HEK293 (cell line): Measurements from ENCODE around the gene FBXO2.

Source experiments
- CTCF ChIA-PET: fragments of 350-600 bp; formaldehyde crosslinking; extraction: SDS; loops from one replicate; lab custom pipeline; 2021; ENCODE audit warnings: antibody characterized with exemption; lab: Yijun Ruan, JAX
- POLR2A ChIA-PET: fragments of 300-600 bp; formaldehyde crosslinking; extraction: SDS; loops from one replicate; lab custom pipeline; 2020; ENCODE audit warnings: antibody characterized with exemption, inconsistent platforms; lab: Yijun Ruan, JAX
- H3K27ac ChIP-seq: fragments of 200-500 bp; sonication (Bioruptor generic); 2 replicates; pipeline ENCODE4 v1.5.1; 2014; ENCODE audit warnings: low read depth, low read length, control low read depth, inconsistent platforms; ENCODE audit errors: extremely low read depth
- H3K36me3 ChIP-seq, 2 experiments: fragments of 200-500 bp in 1 of 2; sonication (Bioruptor generic) in 1 of 2; 1 replicate in 1 of 2; 2 replicates in 1 of 2; pipeline ENCODE4 v1.5.1; 2014 to 2017; ENCODE audit warnings: inconsistent platforms in 2 of 2, low read length in 2 of 2; ENCODE audit not compliant: control insufficient read depth in 2 of 2, insufficient read depth in 1 of 2
- H3K4me1 ChIP-seq: fragments of 200-500 bp; sonication (Bioruptor generic); 2 replicates; pipeline ENCODE4 v1.5.1; 2014; ENCODE audit warnings: mild to moderate bottlenecking, low read length, inconsistent platforms; ENCODE audit not compliant: control insufficient read depth, insufficient read depth
- H3K4me3 ChIP-seq: 2 replicates; pipeline ENCODE4 v1.5.1; 2011; ENCODE audit warnings: low read depth, mild to moderate bottlenecking, control low read depth, low read length, moderate library complexity
- H3K9me3 ChIP-seq: fragments of 200-500 bp; sonication (Bioruptor generic); 2 replicates; pipeline ENCODE4 v1.5.1; 2014; ENCODE audit warnings: low read depth, low read length, inconsistent platforms; ENCODE audit not compliant: control insufficient read depth, insufficient read depth
- EGR2 ChIP-seq: fragments of 450-650 bp; formaldehyde crosslinking; IDR thresholded peaks from 2 replicates; pipeline ENCODE4 v1.5.1; 2016; ENCODE audit warnings: low read depth, missing biosample characterization, missing genetic modification characterization
- HIC1 ChIP-seq: fragments of 450-650 bp; formaldehyde crosslinking; IDR thresholded peaks from 2 replicates; pipeline ENCODE4 v1.5.1; 2016; ENCODE audit warnings: missing biosample characterization, missing genetic modification characterization
- INSM2 ChIP-seq: fragments of 450-650 bp; formaldehyde crosslinking; IDR thresholded peaks from 2 replicates; pipeline ENCODE4 v1.5.1; 2016; ENCODE audit warnings: missing biosample characterization, missing genetic modification characterization
- MYNN ChIP-seq: fragments of 450-650 bp; formaldehyde crosslinking; IDR thresholded peaks from 2 replicates; pipeline ENCODE4 v1.5.1; 2016; ENCODE audit warnings: missing biosample characterization, missing genetic modification characterization, borderline replicate concordance
- SALL2 ChIP-seq: fragments of 450-650 bp; formaldehyde crosslinking; IDR thresholded peaks from 2 replicates; pipeline ENCODE4 v1.5.0; 2017; ENCODE audit warnings: missing biosample characterization, mild to moderate bottlenecking, missing genetic modification characterization, borderline replicate concordance
- SCRT2 ChIP-seq: fragments of 450-650 bp; formaldehyde crosslinking; IDR thresholded peaks from 2 replicates; pipeline ENCODE4 v1.5.1; 2016; ENCODE audit warnings: missing biosample characterization, missing genetic modification characterization
- ZBTB20 ChIP-seq: fragments of 450-650 bp; formaldehyde crosslinking; IDR thresholded peaks from 2 replicates; pipeline ENCODE4 v1.5.1; 2016; ENCODE audit warnings: missing biosample characterization, missing genetic modification characterization
- ZBTB26 ChIP-seq: fragments of 450-650 bp; formaldehyde crosslinking; optimal IDR thresholded peaks from 2 replicates; pipeline ENCODE3; 2016; ENCODE audit warnings: missing biosample characterization, mild to moderate bottlenecking, missing genetic modification characterization
- ZFHX2 ChIP-seq: fragments of 450-650 bp; formaldehyde crosslinking; conservative IDR thresholded peaks from 2 replicates; pipeline ENCODE4 v1.5.1; 2016; ENCODE audit warnings: missing biosample characterization, missing genetic modification characterization
- ZNF114 ChIP-seq: fragments of 450-650 bp; formaldehyde crosslinking; IDR thresholded peaks from 2 replicates; pipeline ENCODE4 v1.5.0; 2017; ENCODE audit warnings: missing biosample characterization, missing genetic modification characterization
- ZNF239 ChIP-seq: fragments of 450-650 bp; formaldehyde crosslinking; IDR thresholded peaks from 2 replicates; pipeline ENCODE4 v1.5.1; 2016; ENCODE audit warnings: missing biosample characterization, missing genetic modification characterization
- ZNF248 ChIP-seq: fragments of 450-650 bp; formaldehyde crosslinking; IDR thresholded peaks from 2 replicates; pipeline ENCODE4 v1.5.1; 2017; ENCODE audit warnings: missing biosample characterization, missing genetic modification characterization
- ZNF664 ChIP-seq: fragments of 450-650 bp; formaldehyde crosslinking; IDR thresholded peaks from 2 replicates; pipeline ENCODE4 v1.5.1; 2016; ENCODE audit warnings: missing biosample characterization, missing genetic modification characterization
- ZNF785 ChIP-seq: fragments of 450-650 bp; formaldehyde crosslinking; IDR thresholded peaks from 2 replicates; pipeline ENCODE4 v1.5.1; 2016; ENCODE audit warnings: missing biosample characterization, missing genetic modification characterization
- ZSCAN30 ChIP-seq: fragments of 450-650 bp; IDR thresholded peaks from 2 replicates; pipeline ENCODE4 v1.5.1; 2018; ENCODE audit warnings: missing biosample characterization, mild to moderate bottlenecking, missing genetic modification characterization, moderate library complexity
- ZSCAN4 ChIP-seq: fragments of 450-650 bp; formaldehyde crosslinking; IDR thresholded peaks from 2 replicates; pipeline ENCODE4 v1.5.1; 2017; ENCODE audit warnings: missing biosample characterization, missing genetic modification characterization
- TF ChIP-seq, protein P1 (sequence below): fragments of 450-650 bp; formaldehyde crosslinking; IDR thresholded peaks from 2 replicates; pipeline ENCODE4 v1.5.1; 2016; ENCODE audit warnings: missing biosample characterization, missing genetic modification characterization
- TF ChIP-seq, protein P2 (sequence below): fragments of 450-650 bp; formaldehyde crosslinking; IDR thresholded peaks from 2 replicates; pipeline ENCODE4 v1.5.1; 2016; ENCODE audit warnings: missing biosample characterization, missing genetic modification characterization

Gene FBXO2

DNA sequence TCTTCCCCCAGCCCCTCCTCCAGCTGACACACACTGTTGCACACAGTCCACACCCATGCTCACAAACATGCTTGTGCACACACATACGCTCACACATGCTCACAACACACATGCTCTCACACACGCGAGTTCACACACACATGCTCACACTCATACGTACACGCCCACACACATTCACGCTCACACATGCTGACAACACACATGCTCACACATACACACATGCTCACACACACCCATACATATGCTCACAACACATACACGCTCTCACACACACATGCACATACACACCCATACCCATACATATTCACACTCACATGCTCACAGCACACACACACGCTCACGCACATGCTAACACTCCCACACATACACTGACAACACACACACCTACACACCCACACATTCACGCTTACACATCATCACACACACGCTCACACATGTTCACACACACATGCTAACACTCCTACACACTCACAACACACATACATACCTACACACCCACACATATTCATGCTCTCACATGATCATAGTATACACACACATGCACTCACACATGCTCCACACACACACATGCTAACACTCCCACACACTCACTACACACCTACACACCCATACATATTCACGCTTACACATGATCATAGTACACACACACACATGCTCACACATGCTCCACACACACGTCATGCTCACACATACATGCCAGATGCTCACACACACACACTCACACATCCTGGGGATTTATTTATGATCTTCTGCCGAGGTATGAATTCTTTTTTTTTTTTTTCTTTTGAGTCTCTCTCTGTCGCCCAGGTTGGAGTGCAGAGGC lies 48.0 kb upstream of the FBXO2 start:
- 0 out of 2 replicates have a peak, but pooled peaks cover under 1% of the 10 kb centered on the region for H3K4me1 ChIP-seq
- H3K27ac ChIP-seq = no peak overlapping the region
- H3K4me3 ChIP-seq = no peak overlapping the region
- POLR2A ChIA-PET = no interaction called here
- CTCF ChIA-PET = no interaction called here
- no peaks in the 10 kb centered on the region for H3K36me3 ChIP-seq
- no peaks in the 10 kb centered on the region for H3K9me3 ChIP-seq
- TF ChIP-seq, protein P1, sequence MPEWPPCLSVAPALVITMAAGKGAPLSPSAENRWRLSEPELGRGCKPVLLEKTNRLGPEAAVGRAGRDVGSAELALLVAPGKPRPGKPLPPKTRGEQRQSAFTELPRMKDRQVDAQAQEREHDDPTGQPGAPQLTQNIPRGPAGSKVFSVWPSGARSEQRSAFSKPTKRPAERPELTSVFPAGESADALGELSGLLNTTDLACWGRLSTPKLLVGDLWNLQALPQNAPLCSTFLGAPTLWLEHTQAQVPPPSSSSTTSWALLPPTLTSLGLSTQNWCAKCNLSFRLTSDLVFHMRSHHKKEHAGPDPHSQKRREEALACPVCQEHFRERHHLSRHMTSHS (tag by site-specific recombination) = 0 out of 2 replicates have a peak, but pooled peaks have one; percentile 39
- TF ChIP-seq SALL2 (tag by site-specific recombination) = 0 out of 2 replicates have a peak, but pooled peaks have one; percentile 33
- TF ChIP-seq, protein P2, sequence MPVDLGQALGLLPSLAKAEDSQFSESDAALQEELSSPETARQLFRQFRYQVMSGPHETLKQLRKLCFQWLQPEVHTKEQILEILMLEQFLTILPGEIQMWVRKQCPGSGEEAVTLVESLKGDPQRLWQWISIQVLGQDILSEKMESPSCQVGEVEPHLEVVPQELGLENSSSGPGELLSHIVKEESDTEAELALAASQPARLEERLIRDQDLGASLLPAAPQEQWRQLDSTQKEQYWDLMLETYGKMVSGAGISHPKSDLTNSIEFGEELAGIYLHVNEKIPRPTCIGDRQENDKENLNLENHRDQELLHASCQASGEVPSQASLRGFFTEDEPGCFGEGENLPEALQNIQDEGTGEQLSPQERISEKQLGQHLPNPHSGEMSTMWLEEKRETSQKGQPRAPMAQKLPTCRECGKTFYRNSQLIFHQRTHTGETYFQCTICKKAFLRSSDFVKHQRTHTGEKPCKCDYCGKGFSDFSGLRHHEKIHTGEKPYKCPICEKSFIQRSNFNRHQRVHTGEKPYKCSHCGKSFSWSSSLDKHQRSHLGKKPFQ (tag by site-specific recombination) = peak; percentile 98
- peak; percentile 76; the same call in 1 of the 2 replicates for TF ChIP-seq ZNF785 (tag by site-specific recombination)
- peak; percentile 30; the same call in 1 of the 2 replicates for TF ChIP-seq INSM2
- no peak for TF ChIP-seq ZNF664
- TF ChIP-seq ZNF114 (tag by site-specific recombination) = 0 out of 2 replicates have a peak, but pooled peaks have one; percentile 16
- TF ChIP-seq ZSCAN30 (tag by site-specific recombination) = no peak
- peak; percentile 65 for TF ChIP-seq ZSCAN4 (tag by site-specific recombination)
- TF ChIP-seq ZNF248 = peak; percentile 12; the same call in 1 of the 2 replicates
- peak; percentile 10 for TF ChIP-seq ZBTB26 (tag by site-specific recombination)
- 0 out of 2 replicates have a peak, but pooled peaks have one; percentile 30 for TF ChIP-seq ZBTB20 (tag by site-specific recombination)
- peak; percentile 60 for TF ChIP-seq SCRT2 (tag by site-specific recombination)
- TF ChIP-seq HIC1 (tag by site-specific recombination) = no peak
- TF ChIP-seq ZFHX2 (tag by site-specific recombination) = peak; percentile 99
- 0 out of 2 replicates have a peak, but pooled peaks have one; percentile 9 for TF ChIP-seq MYNN (tag by site-specific recombination)
- TF ChIP-seq ZNF239 (tag by site-specific recombination) = no peak
- peak; percentile 99 for TF ChIP-seq EGR2 (tag by site-specific recombination)
